Measurements from ENCODE around the gene ZBTB21.
A peak's percentile ranks its signal among the peaks of the same experiment; 100 is the strongest.
"Not testable (repeated sequence)": the region's sequence is repeated elsewhere in the genome, so short reads cannot be mapped to it uniquely, and the experiment has no call there.

Gene ZBTB21

GRCh38 chr21:41954654-41955499 lies 55.3 kb downstream of the ZBTB21 start:
- Histone ChIP-seq H3K4me3 (ENCODE audit: insufficient read length, low read depth) (peak overlapping the region; percentile 53), H3K36me3 (ENCODE audit: insufficient read depth, insufficient read length, low read length) (no peaks in the 10 kb centered on the region), H3K9ac (ENCODE audit: insufficient read length, low read depth) (peak overlapping the region; percentile 87), H3K27me3 (ENCODE audit: insufficient read depth, insufficient read length) (peaks cover 19% of the 10 kb centered on the region), H3K4me1 (ENCODE audit: insufficient read depth, insufficient read length) (peaks cover 49% of the 10 kb centered on the region), H3K9me3 (ENCODE audit: insufficient read depth, low read length) (no peaks in the 10 kb centered on the region)
- TF ChIP-seq SUZ12 (IDR thresholded peaks at IDR 0.05; ENCODE audit: extremely low read depth, insufficient read depth, insufficient read length) (no peak), YY1 (IDR thresholded peaks at IDR 0.05; ENCODE audit: insufficient read depth, insufficient read length) (no peak), ZNF274 (IDR thresholded peaks at IDR 0.05; ENCODE audit: low read depth, low read length) (no peak)
- DNase-seq (ENCODE audit: low read depth, low spot score): no peak

GRCh38 chr21:41953831-41954653 lies 56.1 kb downstream of the ZBTB21 start, which contains the start of gene C2CD2:
Gene C2CD2 (minus strand): TSS chr21:41954018. CDS start chr21:41953648, 370 bp downstream.
- H3K9me3 ChIP-seq (ENCODE audit: insufficient read depth, low read length): no peaks in the 10 kb centered on the region
- H3K36me3 ChIP-seq (ENCODE audit: insufficient read depth, insufficient read length, low read length): no peaks in the 10 kb centered on the region
- peak within 1 kb of the TSS; percentile 87 for H3K9ac ChIP-seq (ENCODE audit: insufficient read length, low read depth)
- peak; percentile 60 for DNase-seq (ENCODE audit: low read depth, low spot score)
- peaks cover 46% of the 10 kb centered on the region for H3K4me1 ChIP-seq (ENCODE audit: insufficient read depth, insufficient read length)
- TF ChIP-seq ZNF274 (IDR thresholded peaks at IDR 0.05; ENCODE audit: low read depth, low read length) (no peak), SUZ12 (IDR thresholded peaks at IDR 0.05; ENCODE audit: extremely low read depth, insufficient read depth, insufficient read length) (peak; percentile 1), YY1 (IDR thresholded peaks at IDR 0.05; ENCODE audit: insufficient read depth, insufficient read length) (no peak)
- peak within 1 kb of the TSS; percentile 53 for H3K4me3 ChIP-seq (ENCODE audit: insufficient read length, low read depth)
- peaks cover 19% of the 10 kb centered on the region for H3K27me3 ChIP-seq (ENCODE audit: insufficient read depth, insufficient read length)

GRCh38 chr21:41953249-41953830 lies 56.8 kb downstream of the ZBTB21 start:
- H3K36me3 ChIP-seq (ENCODE audit: insufficient read depth, insufficient read length, low read length): no peaks in the 10 kb centered on the region
- peak overlapping the region; percentile 85 for H3K9ac ChIP-seq (ENCODE audit: insufficient read length, low read depth)
- no peaks in the 10 kb centered on the region for H3K9me3 ChIP-seq (ENCODE audit: insufficient read depth, low read length)
- TF ChIP-seq ZNF274 (IDR thresholded peaks at IDR 0.05; ENCODE audit: low read depth, low read length): no peak
- peak; percentile 32 for TF ChIP-seq SUZ12 (IDR thresholded peaks at IDR 0.05; ENCODE audit: extremely low read depth, insufficient read depth, insufficient read length)
- no peak for DNase-seq (ENCODE audit: low read depth, low spot score)
- H3K4me1 ChIP-seq (ENCODE audit: insufficient read depth, insufficient read length): peaks cover 40% of the 10 kb centered on the region
- peaks cover 19% of the 10 kb centered on the region for H3K27me3 ChIP-seq (ENCODE audit: insufficient read depth, insufficient read length)
- H3K4me3 ChIP-seq (ENCODE audit: insufficient read length, low read depth): peak overlapping the region; percentile 53

- Histone ChIP-seq H3K9me3 (ENCODE audit: insufficient read depth, low read length) (no peaks in the 10 kb centered on the region), H3K9ac (ENCODE audit: insufficient read length, low read depth) (peak overlapping the region; percentile 85), H3K4me1 (ENCODE audit: insufficient read depth, insufficient read length) (peaks cover 36% of the 10 kb centered on the region), H3K4me3 (ENCODE audit: insufficient read length, low read depth) (peak overlapping the region; percentile 53), H3K27me3 (ENCODE audit: insufficient read depth, insufficient read length) (peaks cover 19% of the 10 kb centered on the region), H3K36me3 (ENCODE audit: insufficient read depth, insufficient read length, low read length) (no peaks in the 10 kb centered on the region)
- DNase-seq (ENCODE audit: low read depth, low spot score): no peak
- TF ChIP-seq YY1 (IDR thresholded peaks at IDR 0.05; ENCODE audit: insufficient read depth, insufficient read length) (no peak), SUZ12 (IDR thresholded peaks at IDR 0.05; ENCODE audit: extremely low read depth, insufficient read depth, insufficient read length) (no peak), ZNF274 (IDR thresholded peaks at IDR 0.05; ENCODE audit: low read depth, low read length) (no peak)
Measured at GRCh38 chr21:41952568-41953248, 57.5 kb downstream of the ZBTB21 start.

- Histone ChIP-seq H3K9ac (ENCODE audit: insufficient read length, low read depth) (peak overlapping the region; percentile 85), H3K9me3 (ENCODE audit: insufficient read depth, low read length) (no peaks in the 10 kb centered on the region), H3K4me1 (ENCODE audit: insufficient read depth, insufficient read length) (peaks cover 33% of the 10 kb centered on the region), H3K36me3 (ENCODE audit: insufficient read depth, insufficient read length, low read length) (no peaks in the 10 kb centered on the region), H3K4me3 (ENCODE audit: insufficient read length, low read depth) (no peak overlapping the region), H3K27me3 (ENCODE audit: insufficient read depth, insufficient read length) (peaks cover 19% of the 10 kb centered on the region)
- TF ChIP-seq ZNF274 (IDR thresholded peaks at IDR 0.05; ENCODE audit: low read depth, low read length): no peak
- no peak for TF ChIP-seq YY1 (IDR thresholded peaks at IDR 0.05; ENCODE audit: insufficient read depth, insufficient read length)
- no peak for TF ChIP-seq SUZ12 (IDR thresholded peaks at IDR 0.05; ENCODE audit: extremely low read depth, insufficient read depth, insufficient read length)
- no peak for DNase-seq (ENCODE audit: low read depth, low spot score)
Measured at GRCh38 chr21:41951876-41952567, 58.1 kb downstream of the ZBTB21 start.

GRCh38 chr21:41950941-41951351 lies 59.2 kb downstream of the ZBTB21 start:
- peak; percentile 49 for DNase-seq (ENCODE audit: low read depth, low spot score)
- Histone ChIP-seq H3K4me1 (ENCODE audit: insufficient read depth, insufficient read length) (peaks cover 31% of the 10 kb centered on the region), H3K4me3 (ENCODE audit: insufficient read length, low read depth) (no peak overlapping the region), H3K36me3 (ENCODE audit: insufficient read depth, insufficient read length, low read length) (no peaks in the 10 kb centered on the region), H3K9ac (ENCODE audit: insufficient read length, low read depth) (no peak overlapping the region), H3K9me3 (ENCODE audit: insufficient read depth, low read length) (no peaks in the 10 kb centered on the region), H3K27me3 (ENCODE audit: insufficient read depth, insufficient read length) (peaks cover 19% of the 10 kb centered on the region)
- TF ChIP-seq SUZ12 (IDR thresholded peaks at IDR 0.05; ENCODE audit: extremely low read depth, insufficient read depth, insufficient read length): no peak
- no peak for TF ChIP-seq YY1 (IDR thresholded peaks at IDR 0.05; ENCODE audit: insufficient read depth, insufficient read length)
- TF ChIP-seq ZNF274 (IDR thresholded peaks at IDR 0.05; ENCODE audit: low read depth, low read length): no peak

GRCh38 chr21:41949631-41950030 lies 60.5 kb downstream of the ZBTB21 start:
- DNase-seq (ENCODE audit: low read depth, low spot score); H3K36me3 ChIP-seq (ENCODE audit: insufficient read depth, insufficient read length, low read length); H3K9ac ChIP-seq (ENCODE audit: insufficient read length, low read depth); H3K9me3 ChIP-seq (ENCODE audit: insufficient read depth, low read length); H3K4me3 ChIP-seq (ENCODE audit: insufficient read length, low read depth): not testable (repeated sequence)
- peaks cover 25% of the 10 kb centered on the region for H3K4me1 ChIP-seq (ENCODE audit: insufficient read depth, insufficient read length)
- H3K27me3 ChIP-seq (ENCODE audit: insufficient read depth, insufficient read length): peaks cover 19% of the 10 kb centered on the region
